HG03378 (cell line): ENCODE measurements around the gene CDK9.
"Not testable (repeated sequence)": the region's sequence is repeated elsewhere in the genome, so short reads cannot be mapped to it uniquely, and the experiment has no call there.

Experiments used
- ATAC-seq: cut with Tn5 transposase; IDR thresholded peaks from one replicate; pipeline ENCODE4 v1.9.1; 2021; ENCODE audit warnings: mild to moderate bottlenecking, moderate library complexity; ENCODE audit not compliant: unreplicated experiment

Gene CDK9

GRCh38 chr9:127779136-127779981 is 6.5 kb upstream of the CDK9 start:
- ATAC-seq: peak; percentile 36

- ATAC-seq: no peak
Observed at GRCh38 chr9:127780126-127780885, 5.5 kb upstream of the CDK9 start.

DNA sequence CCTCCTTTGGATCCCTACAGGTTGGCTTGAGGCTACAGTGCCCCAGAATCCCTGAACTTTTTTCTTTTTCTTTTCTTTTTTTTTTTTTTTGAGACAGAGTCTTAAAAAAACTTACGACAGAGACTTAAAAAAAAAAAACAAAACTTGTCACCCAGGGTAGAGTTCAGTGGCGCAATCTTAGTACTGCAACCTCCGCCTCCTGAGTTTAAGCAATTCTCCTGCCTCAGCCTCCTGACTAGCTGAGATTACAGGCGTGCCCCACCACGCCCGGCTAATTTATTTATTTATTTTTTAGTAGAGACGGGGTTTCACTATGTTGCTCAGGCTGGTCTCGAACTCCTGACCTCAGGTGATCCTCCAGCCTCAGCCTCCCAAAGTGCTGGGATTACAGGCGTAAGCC is 4.9 kb upstream of the CDK9 start:
- not testable (repeated sequence) for ATAC-seq

DNA sequence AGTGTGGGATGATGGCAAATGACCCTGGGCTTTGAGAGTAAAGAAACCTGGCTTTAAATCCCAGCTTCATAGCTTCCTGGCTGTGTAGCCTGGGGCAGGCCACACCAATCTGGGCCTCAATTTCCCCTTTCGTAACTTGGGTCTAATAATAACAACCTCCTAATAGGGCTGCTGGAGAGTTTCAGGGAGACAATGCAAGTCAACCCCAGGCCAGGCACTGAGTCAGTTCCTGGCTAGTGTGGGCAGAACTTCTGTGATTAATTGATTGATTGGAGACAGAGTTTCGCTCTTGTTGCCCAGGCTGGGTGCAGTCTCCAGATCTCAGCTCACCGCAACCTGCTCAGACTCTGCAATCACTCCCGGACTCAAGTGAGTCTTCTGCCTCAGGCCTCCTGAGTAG is 4.0 kb upstream of the CDK9 start:
- no peak for ATAC-seq

DNA sequence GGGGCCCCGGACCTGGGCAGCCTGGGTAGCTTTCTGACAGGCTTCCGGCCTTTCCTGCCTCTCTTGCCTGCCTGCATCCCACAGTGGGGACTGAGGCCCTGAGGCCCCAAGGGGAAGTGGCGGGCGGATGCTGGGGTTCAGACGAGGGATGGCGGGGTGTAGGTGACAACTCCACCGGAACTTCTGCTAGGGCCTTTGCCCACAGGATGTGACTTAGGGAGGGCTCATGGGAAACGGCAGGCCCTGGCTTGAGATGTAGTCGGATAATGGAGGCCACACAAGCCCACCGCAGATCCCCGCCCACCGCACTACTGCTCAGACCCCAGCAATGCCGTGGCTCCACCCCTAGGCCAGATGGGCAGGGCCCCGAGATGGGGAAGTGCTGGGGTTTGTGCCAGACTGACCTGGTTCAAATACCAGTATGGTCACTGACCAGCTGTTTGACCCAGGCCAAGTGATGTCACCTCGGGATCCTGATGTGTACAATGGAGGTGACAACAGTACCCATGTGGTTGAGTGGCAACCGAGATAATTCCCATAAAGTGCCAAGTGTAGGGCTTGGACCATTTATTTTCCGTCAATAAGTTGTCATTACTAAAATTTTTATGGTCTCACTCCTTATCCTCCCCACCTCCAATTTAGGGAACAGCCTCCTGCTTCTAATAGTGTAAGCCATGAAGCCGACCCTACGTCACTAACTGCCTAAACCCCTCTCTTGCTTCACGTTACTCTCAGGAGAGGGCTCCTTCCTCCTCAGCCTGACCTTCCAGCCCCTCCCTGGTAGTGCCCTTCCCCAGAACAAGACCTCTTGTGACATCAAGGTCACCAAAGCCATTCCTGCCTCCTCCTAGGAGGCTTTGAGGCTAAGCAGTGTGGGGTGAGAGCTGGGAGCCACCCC is 2.5 kb upstream of the CDK9 start:
- ATAC-seq: no peak

DNA sequence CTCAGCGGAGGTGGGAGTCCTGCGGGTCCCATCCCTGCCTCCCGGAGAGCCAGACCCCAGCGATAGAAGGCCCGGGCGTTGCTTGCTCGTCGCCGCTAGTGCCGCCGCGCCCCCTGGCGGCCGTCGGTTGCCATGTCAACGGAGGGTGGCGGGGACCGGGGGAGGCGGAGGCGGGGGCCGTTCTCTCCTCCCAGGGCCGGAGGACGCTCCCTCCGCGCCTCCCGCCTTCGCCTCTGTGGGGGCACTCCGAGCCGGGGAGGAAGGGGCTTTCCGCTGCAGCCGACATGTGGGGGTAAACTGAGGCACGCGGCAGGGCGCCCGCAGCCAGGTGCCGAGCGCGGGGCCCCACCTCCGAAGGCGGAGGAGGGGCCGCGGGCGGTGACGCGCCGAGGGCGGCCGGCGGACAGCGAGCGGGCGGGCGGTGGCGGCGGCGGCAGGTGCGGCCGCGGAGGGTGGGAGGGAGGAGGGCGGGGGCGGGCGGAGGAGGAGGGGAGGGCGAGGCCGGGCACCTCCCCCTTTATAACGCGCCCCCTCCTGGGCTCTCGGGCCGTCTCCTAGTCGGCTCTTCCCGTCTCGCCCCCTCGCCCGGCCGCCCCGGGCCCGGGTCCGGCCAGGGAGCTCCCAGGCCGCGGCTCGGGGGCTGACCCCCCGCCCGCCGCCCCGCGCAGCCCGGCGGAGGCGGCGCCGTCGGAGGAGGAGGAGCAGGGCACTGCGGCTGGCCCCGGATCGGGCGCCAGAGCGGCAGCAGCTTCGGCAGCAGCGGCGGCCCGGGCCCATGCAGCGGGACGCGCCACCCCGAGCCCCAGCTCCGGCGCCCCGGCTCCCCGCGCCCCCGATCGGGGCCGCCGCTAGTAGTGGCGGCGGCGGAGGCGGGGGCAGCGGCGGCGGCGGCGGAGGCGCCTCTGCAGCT is 556 bp upstream of the CDK9 start:
- no peak for ATAC-seq

GRCh38 chr9:127786773-127787104 is 905 bp downstream of the CDK9 start:
- ATAC-seq: no peak

- no peak for ATAC-seq
Observed at GRCh38 chr9:127788337-127789011, 2.6 kb downstream of the CDK9 start.

GRCh38 chr9:127789179-127789578 is 3.3 kb downstream of the CDK9 start:
- no peak for ATAC-seq

GRCh38 chr9:127790094-127790855 is 4.4 kb downstream of the CDK9 start:
- no peak for ATAC-seq

GRCh38 chr9:127791085-127791484 is 5.3 kb downstream of the CDK9 start:
- no peak for ATAC-seq

- no peak for ATAC-seq
Observed at GRCh38 chr9:127792417-127793031, 6.7 kb downstream of the CDK9 start.

- no peak for ATAC-seq
Observed at GRCh38 chr9:127793093-127793708, 7.4 kb downstream of the CDK9 start.

DNA sequence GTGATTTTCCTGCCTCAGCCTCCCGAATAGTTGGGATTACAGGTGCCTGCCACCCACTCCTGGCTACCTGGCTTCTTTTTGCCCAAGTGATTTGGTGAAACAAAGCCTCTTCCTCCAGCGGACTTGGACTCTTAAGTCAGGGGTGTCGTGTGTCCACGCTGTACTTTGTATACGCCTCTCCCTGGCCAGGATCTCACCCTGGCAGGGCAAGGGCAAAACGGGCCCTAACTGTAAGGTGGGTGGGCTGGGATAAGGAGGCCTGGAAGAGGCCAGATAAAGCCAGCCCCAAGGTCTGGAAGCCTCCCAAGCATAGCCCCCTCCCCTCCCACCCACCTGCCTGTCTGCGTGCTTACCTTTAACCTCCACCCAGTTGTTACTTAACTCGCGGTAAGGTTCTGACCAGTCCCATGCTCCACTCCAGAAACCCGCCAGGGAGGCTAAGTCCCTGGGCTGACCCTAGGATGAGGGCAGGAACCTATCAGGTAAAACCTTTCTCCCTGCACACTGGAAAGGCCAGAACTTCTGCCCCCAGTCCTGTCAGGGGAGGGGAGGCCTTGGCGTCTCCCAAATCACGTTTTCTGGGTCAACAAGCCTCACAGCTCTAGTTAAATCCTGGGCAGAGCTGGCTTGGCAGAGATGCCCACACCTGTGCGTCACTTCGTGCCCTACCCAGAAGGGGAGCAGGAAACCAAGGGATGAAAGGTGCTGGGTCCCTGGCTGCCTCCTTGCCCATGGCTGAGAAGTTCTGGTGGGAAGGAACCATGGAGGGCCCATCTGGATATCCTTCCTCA is 8.4 kb downstream of the CDK9 start:
- no peak for ATAC-seq

- no peak for ATAC-seq
Observed at GRCh38 chr9:127796225-127796813, 10.5 kb downstream of the CDK9 start.

- no peak for ATAC-seq
Observed at GRCh38 chr9:127796852-127797370, 11.1 kb downstream of the CDK9 start.
